ENCODE measurements around the gene RTN4RL2.

The RTN4RL2 gene

GRCh38 chr11:57477507-57478189 is 17.3 kb downstream of the RTN4RL2 start:
- no peak for TF ChIP-seq ZFX (IDR thresholded peaks at IDR 0.05; ENCODE audit: borderline replicate concordance)
- TF ChIP-seq CTCF (IDR thresholded peaks at IDR 0.05): no peak
- peak overlapping the region; percentile 69 for H3K27ac ChIP-seq

GRCh38 chr11:57479021-57479663 is 18.8 kb downstream of the RTN4RL2 start:
- no peak for TF ChIP-seq ZFX (IDR thresholded peaks at IDR 0.05; ENCODE audit: borderline replicate concordance)
- no peak for TF ChIP-seq CTCF (IDR thresholded peaks at IDR 0.05)
- no peak overlapping the region for H3K27ac ChIP-seq

- peak overlapping the region; percentile 27; the same call in 1 of the 2 replicates for H3K27ac ChIP-seq
- no peak for TF ChIP-seq ZFX (IDR thresholded peaks at IDR 0.05; ENCODE audit: borderline replicate concordance)
Measured at GRCh38 chr11:57479911-57480310, 19.6 kb downstream of the RTN4RL2 start.

- TF ChIP-seq CTCF (IDR thresholded peaks at IDR 0.05): peak; percentile 88
- TF ChIP-seq ZFX (IDR thresholded peaks at IDR 0.05; ENCODE audit: borderline replicate concordance): no peak
- H3K27ac ChIP-seq: peak overlapping the region; percentile 27; the same call in 1 of the 2 replicates
Measured at GRCh38 chr11:57480409-57481137, 20.2 kb downstream of the RTN4RL2 start.

GRCh38 chr11:57481315-57481714 is 21.0 kb downstream of the RTN4RL2 start:
- no peak overlapping the region for H3K27ac ChIP-seq
- no peak for TF ChIP-seq CTCF (IDR thresholded peaks at IDR 0.05)

- H3K27ac ChIP-seq: no peak overlapping the region
- TF ChIP-seq CTCF (IDR thresholded peaks at IDR 0.05) (no peak), ZFX (IDR thresholded peaks at IDR 0.05; ENCODE audit: borderline replicate concordance) (no peak)
Measured at GRCh38 chr11:57481915-57482781, 21.8 kb downstream of the RTN4RL2 start.

Data from 22Rv1 (cell line).